Smooth muscle cell (in vitro differentiated cells): ENCODE data around the gene SDS. TPM values are rescaled to one million over a fixed set of nuclear protein-coding genes. Genes with fewer than 3 reads are reported as not detected.

Experiments used
- DNase-seq: peaks from one replicate; lab custom pipeline; 2025; ENCODE audit not compliant: unreplicated experiment; lab: John Stamatoyannopoulos, UW
- H2AFZ ChIP-seq: fragments of 200-600 bp; sonication (generic); 2 replicates; pipeline ENCODE4 v1.6.0; 2016; ENCODE audit warnings: antibody characterized with exemption, low read depth, mild to moderate bottlenecking
- H3F3A ChIP-seq: fragments of 200-600 bp; sonication (generic); 2 replicates; pipeline ENCODE4 v1.6.0; 2017; ENCODE audit warnings: antibody characterized with exemption, low read depth
- H3K27ac ChIP-seq: fragments of 200-600 bp; sonication (generic); 2 replicates; pipeline ENCODE4 v1.5.1; 2016; ENCODE audit warnings: low read depth, mild to moderate bottlenecking
- H3K27me3 ChIP-seq: fragments of 200-600 bp; sonication (generic); 2 replicates; pipeline ENCODE4 v1.6.1; 2016; ENCODE audit warnings: low read depth, mild to moderate bottlenecking
- H3K36me3 ChIP-seq: fragments of 200-600 bp; sonication (generic); 2 replicates; pipeline ENCODE4 v1.5.1; 2016; ENCODE audit warnings: low read depth
- H3K4me1 ChIP-seq: fragments of 200-600 bp; sonication (generic); 2 replicates; pipeline ENCODE4 v1.5.1; 2016; ENCODE audit warnings: low read depth
- H3K4me2 ChIP-seq: fragments of 200-600 bp; sonication (generic); 2 replicates; pipeline ENCODE4 v1.6.0; 2016; ENCODE audit warnings: mild to moderate bottlenecking
- H3K4me3 ChIP-seq: fragments of 200-600 bp; sonication (generic); 2 replicates; pipeline ENCODE4 v1.5.1; 2016; ENCODE audit warnings: mild to moderate bottlenecking
- H3K79me2 ChIP-seq: fragments of 200-600 bp; sonication (generic); 2 replicates; pipeline ENCODE4 v1.6.0; 2016; ENCODE audit warnings: low read depth, mild to moderate bottlenecking
- H3K9ac ChIP-seq: fragments of 200-600 bp; sonication (generic); 2 replicates; pipeline ENCODE4 v1.6.0; 2016; ENCODE audit warnings: low read depth
- H3K9me3 ChIP-seq: fragments of 200-600 bp; sonication (generic); replicated peaks from 2 replicates; pipeline ENCODE4 v1.5.1; 2016; ENCODE audit warnings: low read depth
- H4K20me1 ChIP-seq: fragments of 200-600 bp; sonication (generic); 2 replicates; pipeline ENCODE4 v1.6.0; 2016; ENCODE audit warnings: low read depth
- WGBS: methylation state at CpG from one replicate; pipeline ENCODE4 v1.1.7; 2016; ENCODE audit warnings: low lambda C conversion rate; 5-methylcytosine and 5-hydroxymethylcytosine counted together
- polyA plus RNA-seq: library from polyadenylated mRNA; unstranded; fragments of >200 nt; fragmentation: Nextera tagmentation; extraction: Ambion mirVana; gene quantifications from 2 replicates; pipeline ENCODE4 v1.2.1, GENCODE V29; 2016
- total RNA-seq: library from RNA; depleted of rRNA; stranded (reverse); fragments of >200 nt; gene quantifications from 2 replicates; pipeline ENCODE4 v1.2.3, GENCODE V29; 2014
- TF ChIP-seq, protein P1 (sequence below): fragments of 200-600 bp; sonication (generic); IDR thresholded peaks from 2 replicates; pipeline ENCODE4 v1.5.1; 2017; ENCODE audit warnings: borderline replicate concordance, mild to moderate bottlenecking, antibody characterized with exemption; ENCODE audit not compliant: insufficient read depth, poor library complexity, severe bottlenecking

Gene SDS
- total and polyA plus RNA-seq, 2 experiments from 2014 or later: not detected

DNA sequence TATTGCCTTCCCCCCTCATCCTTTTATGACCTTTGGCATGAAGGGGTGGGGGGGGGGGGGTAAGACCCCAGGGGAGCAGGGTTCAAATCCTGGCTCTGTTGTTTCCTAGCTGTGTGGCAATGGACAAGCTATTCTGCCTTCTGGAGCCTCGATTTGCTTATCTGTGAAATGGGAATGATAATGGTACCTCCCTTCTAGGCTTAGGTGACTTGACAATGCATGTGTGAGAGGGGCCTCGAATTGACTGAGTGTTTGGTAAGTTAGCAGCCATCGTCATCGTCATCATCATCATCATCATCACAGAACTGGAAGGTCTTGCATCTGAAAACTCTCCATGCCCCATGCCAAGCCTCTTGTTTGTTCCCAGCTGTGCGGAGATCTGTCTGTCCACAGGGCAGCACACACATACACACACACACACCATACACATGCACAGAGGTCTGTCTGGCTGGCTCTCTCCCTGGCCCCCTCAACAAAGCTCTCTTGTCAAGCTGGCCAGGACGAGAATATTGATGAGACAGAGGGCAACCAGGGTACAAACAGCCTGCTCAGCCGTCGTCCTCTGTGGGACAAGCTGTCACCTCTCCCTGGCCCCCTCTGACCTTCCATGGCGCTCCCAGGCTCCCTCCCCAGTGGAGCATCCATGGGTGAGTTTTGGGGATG, 5.9 kb upstream of the SDS start:
- no peaks in the 10 kb centered on the region for H4K20me1 ChIP-seq
- H3K4me1 ChIP-seq: no peaks in the 10 kb centered on the region
- 85% methylated on average over 9 of the region's 9 CpGs for WGBS
- no peaks in the 10 kb centered on the region for H3K27me3 ChIP-seq
- no peaks in the 10 kb centered on the region for H3F3A ChIP-seq
- H3K9me3 ChIP-seq: no peaks in the 10 kb centered on the region
- H3K79me2 ChIP-seq: no peaks in the 10 kb centered on the region
- H3K4me2 ChIP-seq: no peak overlapping the region
- H2AFZ ChIP-seq: no peak overlapping the region
- TF ChIP-seq, protein P1, sequence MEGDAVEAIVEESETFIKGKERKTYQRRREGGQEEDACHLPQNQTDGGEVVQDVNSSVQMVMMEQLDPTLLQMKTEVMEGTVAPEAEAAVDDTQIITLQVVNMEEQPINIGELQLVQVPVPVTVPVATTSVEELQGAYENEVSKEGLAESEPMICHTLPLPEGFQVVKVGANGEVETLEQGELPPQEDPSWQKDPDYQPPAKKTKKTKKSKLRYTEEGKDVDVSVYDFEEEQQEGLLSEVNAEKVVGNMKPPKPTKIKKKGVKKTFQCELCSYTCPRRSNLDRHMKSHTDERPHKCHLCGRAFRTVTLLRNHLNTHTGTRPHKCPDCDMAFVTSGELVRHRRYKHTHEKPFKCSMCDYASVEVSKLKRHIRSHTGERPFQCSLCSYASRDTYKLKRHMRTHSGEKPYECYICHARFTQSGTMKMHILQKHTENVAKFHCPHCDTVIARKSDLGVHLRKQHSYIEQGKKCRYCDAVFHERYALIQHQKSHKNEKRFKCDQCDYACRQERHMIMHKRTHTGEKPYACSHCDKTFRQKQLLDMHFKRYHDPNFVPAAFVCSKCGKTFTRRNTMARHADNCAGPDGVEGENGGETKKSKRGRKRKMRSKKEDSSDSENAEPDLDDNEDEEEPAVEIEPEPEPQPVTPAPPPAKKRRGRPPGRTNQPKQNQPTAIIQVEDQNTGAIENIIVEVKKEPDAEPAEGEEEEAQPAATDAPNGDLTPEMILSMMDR: no peak
- DNase-seq: no peak
- no peak overlapping the region for H3K27ac ChIP-seq
- H3K4me3 ChIP-seq: no peak overlapping the region
- no peak overlapping the region for H3K9ac ChIP-seq
- no peaks in the 10 kb centered on the region for H3K36me3 ChIP-seq

DNA sequence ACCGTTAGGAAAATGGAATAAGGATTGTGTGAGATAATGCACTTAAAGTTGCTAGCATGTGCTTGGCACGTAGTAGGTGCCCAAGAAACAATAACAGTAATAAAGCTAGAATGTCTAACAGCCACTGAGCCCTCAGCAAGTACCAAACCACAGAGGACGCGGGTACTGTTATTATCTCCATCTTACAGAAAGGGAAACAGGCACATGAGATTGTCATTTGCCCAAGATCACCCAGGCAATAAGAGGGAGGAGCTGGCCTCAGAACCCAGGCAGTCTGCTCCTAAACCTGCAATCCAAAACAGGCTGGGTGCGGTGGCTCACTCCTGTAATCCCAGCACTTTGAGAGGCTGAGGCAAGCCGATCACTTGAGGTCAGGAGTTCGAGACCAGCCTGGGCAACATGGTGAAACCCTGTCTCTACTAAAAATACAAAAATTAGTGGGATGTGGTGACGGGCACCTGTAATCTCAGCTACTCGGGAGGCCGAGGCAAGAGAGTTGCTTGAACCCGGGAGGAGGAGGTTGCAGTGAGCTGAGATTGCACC, 5.1 kb upstream of the SDS start:
- H3F3A ChIP-seq: no peaks in the 10 kb centered on the region
- no peaks in the 10 kb centered on the region for H3K4me1 ChIP-seq
- no peaks in the 10 kb centered on the region for H4K20me1 ChIP-seq
- H3K36me3 ChIP-seq: no peaks in the 10 kb centered on the region
- WGBS: 94% methylated on average over 11 of the region's 11 CpGs
- H3K4me2 ChIP-seq: no peak overlapping the region
- H3K9me3 ChIP-seq: no peaks in the 10 kb centered on the region
- H3K27me3 ChIP-seq: no peaks in the 10 kb centered on the region
- no peaks in the 10 kb centered on the region for H3K79me2 ChIP-seq
- H2AFZ ChIP-seq: no peak overlapping the region
- no peak for DNase-seq
- TF ChIP-seq, protein P1: no peak
- H3K27ac ChIP-seq: no peak overlapping the region
- H3K4me3 ChIP-seq: no peak overlapping the region
- H3K9ac ChIP-seq: no peak overlapping the region

DNA sequence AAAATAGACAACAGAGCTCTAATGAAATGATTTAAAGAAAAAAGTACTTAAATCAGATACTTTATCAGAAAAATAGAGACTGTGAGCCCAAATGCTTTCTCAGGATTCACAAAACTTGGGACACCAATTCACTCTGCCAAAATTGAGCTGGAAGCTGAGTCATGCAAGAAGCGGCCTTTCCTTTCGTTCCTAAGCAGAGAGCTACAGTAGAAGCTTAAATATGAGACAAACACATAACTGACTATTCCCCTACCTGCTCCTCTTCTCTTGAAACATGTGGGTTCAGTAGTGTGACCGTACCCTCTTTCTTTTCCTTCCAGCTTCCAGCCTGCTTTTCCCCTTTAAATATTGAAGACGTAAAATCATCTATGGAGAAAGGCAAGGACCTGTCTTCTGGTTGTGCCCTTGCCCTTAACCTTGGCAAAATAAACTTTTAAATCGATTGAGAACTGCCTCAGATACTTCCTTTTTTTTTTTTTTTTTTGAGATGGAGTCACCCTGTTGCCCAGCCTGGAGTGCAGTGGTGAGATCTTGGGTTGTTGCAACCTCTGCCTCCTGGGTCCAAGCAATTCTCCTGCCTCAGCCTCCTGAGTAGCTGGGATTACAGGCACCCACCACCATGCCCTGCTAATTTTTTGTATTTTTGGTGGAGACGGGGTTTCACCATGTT, 4.4 kb upstream of the SDS start:
- Histone ChIP-seq H2AFZ (no peak overlapping the region), H3K79me2 (no peaks in the 10 kb centered on the region), H3K27me3 (no peaks in the 10 kb centered on the region), H3K36me3 (no peaks in the 10 kb centered on the region), H3K27ac (no peak overlapping the region), H3K4me3 (no peak overlapping the region), H3K9ac (no peak overlapping the region), H3K4me1 (no peaks in the 10 kb centered on the region), H3K9me3 (no peaks in the 10 kb centered on the region), H3F3A (no peaks in the 10 kb centered on the region), H4K20me1 (no peaks in the 10 kb centered on the region), H3K4me2 (no peak overlapping the region)
- TF ChIP-seq, protein P1: no peak
- DNase-seq: no peak
- 70% methylated on average over 6 of the region's 6 CpGs for WGBS
